GM18519 (cell line): ENCODE results near the gene TFDP3.

Experiments used
- ATAC-seq: cut with Tn5 transposase; IDR thresholded peaks from one replicate; pipeline ENCODE4 v1.9.1; 2021; ENCODE audit warnings: mild to moderate bottlenecking, moderate library complexity; ENCODE audit not compliant: unreplicated experiment, low FRiP score

TFDP3 gene, protein sequence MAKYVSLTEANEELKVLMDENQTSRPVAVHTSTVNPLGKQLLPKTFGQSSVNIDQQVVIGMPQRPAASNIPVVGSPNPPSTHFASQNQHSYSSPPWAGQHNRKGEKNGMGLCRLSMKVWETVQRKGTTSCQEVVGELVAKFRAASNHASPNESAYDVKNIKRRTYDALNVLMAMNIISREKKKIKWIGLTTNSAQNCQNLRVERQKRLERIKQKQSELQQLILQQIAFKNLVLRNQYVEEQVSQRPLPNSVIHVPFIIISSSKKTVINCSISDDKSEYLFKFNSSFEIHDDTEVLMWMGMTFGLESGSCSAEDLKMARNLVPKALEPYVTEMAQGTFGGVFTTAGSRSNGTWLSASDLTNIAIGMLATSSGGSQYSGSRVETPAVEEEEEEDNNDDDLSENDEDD

DNA sequence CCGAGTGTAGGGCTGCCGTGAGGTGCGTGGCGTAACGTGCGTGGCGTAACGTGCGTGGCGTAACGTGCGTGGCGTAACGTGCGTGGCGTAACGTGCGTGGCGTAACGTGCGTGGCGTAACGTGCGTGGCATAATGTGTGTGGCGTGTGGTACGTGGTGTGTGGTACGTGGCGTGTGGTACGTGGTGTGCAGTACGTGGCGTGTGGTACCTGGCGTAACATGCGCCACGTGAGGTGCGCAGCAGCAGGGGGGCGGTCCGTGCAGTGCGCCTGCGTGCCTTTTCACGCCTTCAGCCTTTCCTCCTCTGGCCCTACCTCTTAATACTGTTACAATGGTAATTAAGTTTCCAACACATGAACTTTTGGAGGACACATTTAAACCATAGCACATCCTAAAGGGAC, at the start of gene TFDP3:
Gene TFDP3, minus strand, starts transcription at position 26 of the 400 bp plus-strand sequence. CDS start 95 bp downstream, outside the sequence.
- ATAC-seq, result no peak

DNA sequence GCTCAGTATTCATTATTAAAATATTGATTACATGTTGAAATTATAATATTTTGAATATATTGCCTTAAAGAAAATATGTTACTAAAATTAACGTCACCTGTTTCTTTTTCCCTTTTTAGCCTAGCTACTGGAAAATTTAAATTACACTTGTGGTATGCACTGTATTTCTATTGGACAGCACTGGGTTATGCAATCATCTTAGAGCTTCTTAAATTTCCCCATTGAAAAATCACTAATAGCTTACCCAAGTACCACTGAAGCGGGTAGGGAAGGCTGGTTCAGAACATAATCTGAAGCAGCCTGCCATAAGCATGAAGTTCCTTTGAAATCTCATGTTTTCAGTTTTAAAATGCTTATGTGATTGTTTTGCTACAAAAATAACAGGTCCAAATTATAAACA, 49.5 kb upstream of the TFDP3 start:
- no peak for ATAC-seq

DNA sequence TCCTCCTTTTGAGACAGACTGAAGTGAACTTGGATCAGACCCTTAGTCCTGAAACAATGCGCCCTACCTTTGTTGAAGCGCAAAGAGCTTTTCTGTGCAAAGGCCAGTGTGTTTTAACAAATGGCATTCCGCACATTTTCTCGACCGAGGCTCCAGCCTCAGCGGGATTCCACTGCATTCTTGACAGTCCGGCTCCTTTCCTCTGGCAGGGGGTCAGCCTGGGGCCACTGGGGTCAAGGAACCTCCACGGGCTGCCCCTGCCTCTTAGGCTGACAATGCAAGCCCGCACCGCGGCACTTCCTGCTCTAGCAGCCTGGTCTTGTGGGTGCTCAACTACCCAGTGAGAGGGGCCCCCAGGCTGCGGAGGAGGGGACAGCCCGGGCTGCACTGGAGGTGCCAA, 47.2 kb upstream of the TFDP3 start:
- no peak for ATAC-seq

DNA sequence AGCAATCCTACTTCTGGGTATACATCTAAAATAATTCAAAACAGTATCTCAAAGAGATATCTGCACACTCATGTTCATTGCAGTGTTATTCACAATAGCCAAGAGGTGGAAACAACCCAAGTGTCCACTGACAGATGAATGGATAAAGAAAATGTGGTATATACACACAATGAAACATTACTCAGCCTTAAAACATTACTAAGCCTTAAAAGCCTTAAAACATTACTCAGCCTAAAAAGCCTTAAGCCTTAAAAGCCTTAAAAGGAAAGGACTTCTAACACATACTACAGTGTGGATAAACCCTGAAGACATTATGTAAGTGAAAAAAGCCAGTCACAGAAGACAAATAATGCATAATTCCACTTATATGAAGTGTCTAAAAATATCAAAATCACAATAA, 40.3 kb upstream of the TFDP3 start:
- ATAC-seq, result no peak

- ATAC-seq, result no peak
Observed at GRCh38 chrX:133254666-133255065, 36.5 kb upstream of the TFDP3 start.

- ATAC-seq, result no peak
Observed at GRCh38 chrX:133251204-133251603, 33.0 kb upstream of the TFDP3 start.

DNA sequence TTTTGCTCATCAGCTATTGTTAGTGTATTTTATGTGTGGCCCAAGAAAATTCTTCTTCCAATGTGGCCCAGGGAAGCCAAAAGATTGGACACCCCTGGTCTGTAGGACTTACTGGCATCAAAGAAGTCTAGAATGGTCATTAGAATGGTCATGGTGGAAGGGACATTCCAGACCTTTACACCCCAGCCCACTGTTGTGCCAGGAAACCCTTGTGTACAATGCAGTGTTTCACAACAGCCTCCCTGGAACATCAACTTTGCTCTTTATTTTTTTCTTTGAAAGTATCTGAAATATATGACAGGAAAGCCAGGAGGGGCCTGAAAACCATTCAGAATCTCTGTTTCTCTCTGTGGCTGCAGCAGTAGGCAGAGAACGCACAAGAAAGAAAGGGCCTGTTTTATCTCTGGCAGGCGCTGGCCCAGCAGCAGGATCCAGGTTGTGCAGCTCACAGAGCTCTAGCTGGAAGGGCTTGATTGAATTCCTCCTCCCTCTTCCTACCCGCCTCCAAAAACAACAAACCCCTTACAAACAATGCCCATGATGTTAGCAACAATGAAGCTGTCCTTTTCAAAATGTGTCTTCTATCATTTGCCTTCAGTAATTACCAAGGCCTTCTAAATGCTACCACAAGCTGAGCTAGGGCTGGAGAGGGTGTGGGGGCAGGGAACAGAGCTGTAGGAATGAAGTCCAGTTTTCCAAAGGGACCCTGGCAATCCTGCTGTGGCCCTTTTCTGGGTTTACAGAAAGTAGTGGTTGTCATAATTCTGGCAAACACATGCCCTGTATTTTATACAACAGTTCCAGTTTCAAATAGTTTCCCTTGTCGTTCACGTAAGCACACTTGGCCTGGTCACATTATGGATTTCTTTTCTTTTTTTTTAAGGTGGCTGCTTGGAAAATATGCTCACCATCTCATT, 32.3 kb upstream of the TFDP3 start:
- ATAC-seq, result no peak

DNA sequence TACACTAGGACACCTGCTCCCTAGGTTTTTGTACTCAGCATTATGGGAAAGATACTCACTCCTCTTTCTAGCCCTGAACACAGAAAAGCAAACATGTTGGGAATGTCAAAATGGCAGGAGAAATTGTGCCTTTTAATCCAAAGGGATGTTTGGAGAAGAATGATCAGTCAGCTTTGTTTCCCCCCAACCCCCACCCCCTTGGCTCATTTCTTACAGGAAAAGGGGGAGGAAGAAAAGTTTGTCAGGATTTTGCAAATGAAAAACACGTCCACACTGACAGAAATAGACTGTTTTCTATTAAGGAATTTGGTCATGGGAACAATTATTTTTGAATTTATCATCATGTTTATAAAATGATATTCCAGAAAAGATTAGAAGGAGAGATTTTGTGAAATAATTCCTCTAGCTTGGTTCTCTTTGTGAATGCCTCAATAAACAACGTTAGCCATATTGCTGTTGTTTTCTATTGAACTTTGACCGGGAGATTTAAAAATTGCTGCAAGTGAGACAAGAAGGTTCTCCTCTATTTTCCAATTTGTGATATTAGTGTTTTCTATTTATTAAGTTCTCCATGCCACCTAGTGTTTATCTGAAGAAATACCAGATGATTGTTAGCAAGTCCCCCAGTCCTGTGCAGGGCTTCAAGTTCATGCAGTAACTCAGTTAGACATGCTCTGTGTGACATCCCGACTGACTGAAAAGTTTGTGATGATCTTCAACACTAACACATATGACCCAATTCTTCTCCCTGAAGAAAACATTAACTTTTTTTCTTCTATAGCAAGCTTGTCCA, 31.3 kb upstream of the TFDP3 start:
- ATAC-seq, result no peak

GRCh38 chrX:133248177-133248576, 30.0 kb upstream of the TFDP3 start:
- no peak for ATAC-seq

DNA sequence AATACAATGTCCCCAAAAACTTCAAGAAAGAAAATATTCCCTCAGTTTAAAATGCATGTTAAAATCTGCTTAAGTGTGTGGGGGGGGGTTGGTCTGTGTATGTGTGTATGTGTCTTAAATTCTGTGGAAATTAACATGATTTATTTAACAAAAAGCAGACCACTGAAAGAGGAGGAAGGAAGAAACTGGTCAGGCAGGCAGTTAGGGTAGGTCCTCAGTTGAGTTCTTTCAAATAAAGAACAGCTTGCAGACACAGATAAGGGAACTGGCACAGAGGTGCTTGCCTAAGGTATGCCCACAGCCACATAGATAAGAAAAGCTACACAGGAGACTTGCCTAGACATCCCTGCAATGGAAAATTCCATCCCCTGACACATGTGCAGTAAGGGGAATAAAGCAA, 28.8 kb upstream of the TFDP3 start:
- ATAC-seq, result no peak

DNA sequence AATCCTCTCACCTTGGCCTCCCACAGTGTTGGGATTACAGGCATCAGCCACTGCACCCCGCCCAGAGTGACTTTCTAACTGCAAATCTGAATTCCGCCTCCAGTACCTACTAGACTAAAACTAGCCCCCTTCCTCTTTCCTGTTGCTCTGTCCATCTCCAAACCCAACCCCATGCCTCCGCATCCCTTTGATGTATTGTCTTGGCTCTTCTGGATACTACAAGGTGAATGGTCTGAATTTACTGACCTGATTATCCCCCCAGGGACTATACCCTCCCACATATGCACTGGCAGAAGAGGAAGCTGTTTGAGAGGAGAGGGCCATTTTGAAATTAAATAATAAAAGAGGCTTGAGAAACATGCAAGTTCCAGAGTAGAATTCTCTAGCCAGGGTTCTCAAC, 17.7 kb upstream of the TFDP3 start:
- no peak for ATAC-seq

GRCh38 chrX:133232331-133232730, 14.2 kb upstream of the TFDP3 start:
- no peak for ATAC-seq

- no peak for ATAC-seq
Observed at GRCh38 chrX:133229361-133229760, 11.2 kb upstream of the TFDP3 start.

DNA sequence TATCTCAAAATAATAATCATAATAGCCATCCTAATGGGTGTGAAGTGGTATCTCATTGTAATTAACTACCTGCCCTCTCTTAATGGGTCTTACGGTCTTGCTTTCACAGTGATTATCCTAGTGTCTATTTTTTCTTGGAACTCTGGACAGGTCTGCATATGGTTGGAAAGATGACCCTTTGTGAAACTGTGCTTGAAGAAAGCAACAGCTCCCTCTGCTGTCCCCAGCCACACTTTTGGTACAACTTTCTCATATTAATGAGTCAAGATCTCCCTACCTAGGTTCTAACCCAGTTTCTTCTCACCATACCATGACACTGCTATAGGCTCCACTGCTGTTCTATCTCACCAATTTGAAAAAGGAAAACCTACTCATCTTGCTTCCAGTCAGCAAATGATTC, 2.4 kb downstream of the TFDP3 start:
- no peak for ATAC-seq

DNA sequence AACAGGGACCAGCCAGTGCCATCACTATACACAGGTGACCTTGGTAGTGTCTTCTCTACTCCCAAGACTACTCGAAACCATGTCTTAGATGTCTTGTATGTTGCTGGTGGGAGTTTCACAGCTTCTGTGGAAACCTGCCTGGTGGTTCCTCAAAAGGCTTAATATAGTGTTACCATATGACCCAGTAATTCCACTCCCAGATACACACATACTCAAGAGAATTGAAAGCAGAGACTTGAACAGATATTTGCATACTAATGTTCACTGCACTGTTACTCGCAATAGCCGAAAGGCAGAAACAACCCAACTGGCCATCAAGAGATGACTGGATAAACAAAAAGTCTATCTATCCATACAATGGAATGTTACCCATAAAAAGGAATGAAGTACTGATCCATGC, 3.1 kb downstream of the TFDP3 start:
- ATAC-seq, result peak; percentile 78

DNA sequence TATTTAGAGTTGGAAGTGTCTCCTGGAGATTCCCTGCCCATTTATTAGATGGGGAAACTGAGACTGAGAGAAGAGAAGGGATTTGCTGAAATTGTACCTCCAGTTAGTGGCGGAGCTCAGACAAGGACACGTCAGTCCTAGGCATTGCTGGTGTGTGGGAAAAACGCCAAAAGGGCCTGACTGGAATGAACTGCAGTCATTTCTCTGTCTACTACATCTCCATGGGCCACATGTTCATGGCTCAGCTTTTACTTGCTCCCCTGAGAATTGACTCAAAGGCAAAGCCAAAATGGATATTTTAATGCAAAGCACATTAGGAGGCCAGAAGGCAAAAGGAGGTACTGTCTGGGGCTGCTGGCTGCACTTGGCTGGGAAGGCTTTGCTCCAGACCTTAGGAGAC, 3.9 kb downstream of the TFDP3 start:
- ATAC-seq, result no peak

DNA sequence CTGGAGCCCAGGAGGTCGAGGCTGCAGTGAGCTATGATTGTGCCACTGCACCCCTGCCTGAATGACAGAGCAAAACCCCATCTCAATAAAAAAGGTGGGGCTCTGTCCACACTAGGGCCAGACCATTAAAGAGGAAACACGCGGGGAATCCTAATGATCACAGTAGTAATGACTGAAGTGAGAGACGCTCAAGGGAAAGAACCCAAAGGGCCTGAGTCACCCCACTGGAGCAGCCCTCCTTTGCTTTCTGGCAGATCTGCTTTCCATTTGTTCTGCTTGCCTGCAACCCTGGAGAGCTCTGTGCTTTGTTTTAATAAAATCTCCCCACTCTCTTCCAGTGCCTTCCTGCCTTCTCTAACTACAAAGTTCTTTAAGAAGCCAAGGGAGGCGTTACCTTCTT, 5.0 kb downstream of the TFDP3 start:
- no peak for ATAC-seq

GRCh38 chrX:133207751-133208150, 10.4 kb downstream of the TFDP3 start:
- ATAC-seq, result no peak

GRCh38 chrX:133191739-133192039, 26.5 kb downstream of the TFDP3 start:
- no peak for ATAC-seq

- no peak for ATAC-seq
Observed at GRCh38 chrX:133190877-133191738, 27.0 kb downstream of the TFDP3 start.
